HepG2 (cell line): ENCODE measurements around the gene RREB1. TPM values are rescaled to one million over a fixed set of nuclear protein-coding genes. Genes with fewer than 3 reads are reported as not detected.

ENCODE experiments used
- ADNP ChIP-seq: sonication (generic); formaldehyde crosslinking; IDR thresholded peaks from 2 replicates; pipeline ENCODE4 v1.4.0; 2020; ENCODE audit warnings: missing genetic modification reagents
- BATF2 ChIP-seq: sonication (generic); formaldehyde crosslinking; IDR thresholded peaks from 2 replicates; pipeline ENCODE4 v1.8.0; 2022; ENCODE audit warnings: mild to moderate bottlenecking, missing genetic modification reagents, moderate library complexity
- CCDC6 ChIP-seq: sonication (generic); formaldehyde crosslinking; IDR thresholded peaks from 2 replicates; pipeline ENCODE4 v1.8.1; 2022; ENCODE audit warnings: mild to moderate bottlenecking, missing genetic modification reagents, moderate library complexity
- FOXC1 ChIP-seq: sonication (generic); formaldehyde crosslinking; IDR thresholded peaks from 2 replicates; pipeline ENCODE4 v1.8.0; 2022; ENCODE audit warnings: mild to moderate bottlenecking, missing genetic modification reagents, borderline replicate concordance
- LRRFIP1 ChIP-seq: sonication (generic); formaldehyde crosslinking; conservative IDR thresholded peaks from 2 replicates; pipeline ENCODE4 v1.4.0; 2020; ENCODE audit warnings: missing genetic modification reagents
- MIXL1 ChIP-seq: IDR thresholded peaks from 2 replicates; pipeline ENCODE4 v1.6.1; 2016
- NR0B2 ChIP-seq: sonication (generic); formaldehyde crosslinking; IDR thresholded peaks from 2 replicates; pipeline ENCODE4 v1.4.0; 2020; ENCODE audit warnings: mild to moderate bottlenecking, missing genetic modification reagents
- NR1H2 ChIP-seq: sonication (generic); formaldehyde crosslinking; IDR thresholded peaks from 2 replicates; pipeline ENCODE4 v1.8.1; 2022; ENCODE audit warnings: low read depth, missing genetic modification reagents, borderline replicate concordance
- POLR2AphosphoS2 ChIP-seq: IDR thresholded peaks from 2 replicates; pipeline ENCODE4 v1.6.1; 2011; ENCODE audit warnings: low read depth, low read length, improper control_type of control experiment
- RARG ChIP-seq: sonication (generic); formaldehyde crosslinking; IDR thresholded peaks from 2 replicates; pipeline ENCODE4 v1.4.0; 2020; ENCODE audit warnings: low read depth, mild to moderate bottlenecking, missing genetic modification reagents
- RBM22 ChIP-seq: fragments of 200-400 bp; formaldehyde crosslinking; optimal IDR thresholded peaks from 2 replicates; pipeline ENCODE3; 2017; ENCODE audit warnings: mild to moderate bottlenecking, low read length, moderate library complexity
- SMYD3 ChIP-seq: sonication (generic); formaldehyde crosslinking; IDR thresholded peaks from 2 replicates; pipeline ENCODE4 v1.8.1; 2023; ENCODE audit warnings: mild to moderate bottlenecking, missing genetic modification reagents
- SSRP1 ChIP-seq: IDR thresholded peaks from 2 replicates; pipeline ENCODE4 v1.6.1; 2016; ENCODE audit warnings: control low read depth
- ZBTB14 ChIP-seq: sonication (generic); formaldehyde crosslinking; IDR thresholded peaks from 2 replicates; pipeline ENCODE4 v1.4.0; 2020; ENCODE audit warnings: missing genetic modification reagents
- ZNF124 ChIP-seq: sonication (generic); formaldehyde crosslinking; IDR thresholded peaks from 2 replicates; pipeline ENCODE4 v1.4.0; 2020; ENCODE audit warnings: missing genetic modification reagents
- ZNF331 ChIP-seq: sonication (generic); formaldehyde crosslinking; IDR thresholded peaks from 2 replicates; pipeline ENCODE4 v1.4.0; 2020; ENCODE audit warnings: missing genetic modification reagents
- ZNF552 ChIP-seq: sonication (generic); formaldehyde crosslinking; IDR thresholded peaks from 2 replicates; pipeline ENCODE4 v1.9.0; 2022; ENCODE audit warnings: missing genetic modification reagents, mild to moderate bottlenecking, borderline replicate concordance
- ZNF556 ChIP-seq: sonication (generic); formaldehyde crosslinking; IDR thresholded peaks from 2 replicates; pipeline ENCODE4 v1.4.0; 2020; ENCODE audit warnings: mild to moderate bottlenecking, missing genetic modification reagents, borderline replicate concordance
- ZNF567 ChIP-seq: sonication (generic); formaldehyde crosslinking; IDR thresholded peaks from 2 replicates; pipeline ENCODE4 v1.8.1; 2023; ENCODE audit warnings: mild to moderate bottlenecking, missing genetic modification reagents, borderline replicate concordance
- ZNF710 ChIP-seq: sonication (generic); formaldehyde crosslinking; IDR thresholded peaks from 2 replicates; pipeline ENCODE4 v1.5.0; 2020; ENCODE audit warnings: mild to moderate bottlenecking, missing genetic modification reagents, borderline replicate concordance
- ZNF883 ChIP-seq: sonication (generic); formaldehyde crosslinking; IDR thresholded peaks from 2 replicates; pipeline ENCODE4 v1.5.1; 2020; ENCODE audit warnings: mild to moderate bottlenecking, missing genetic modification reagents; ENCODE audit errors: not compliant biosample characterization
- polyA plus RNA-seq, 8 experiments: library from polyadenylated mRNA; depleted of rRNA in 3 of 8; stranded (reverse) in 7 of 8; unstranded in 1 of 8; fragments of >200 nt; fragmentation: Illumina TruSeq in 4 of 8; extraction: Trizol in 4 of 8; gene quantifications; 2 replicates each; pipeline versions ENCODE4 v1.2.1 to v1.2.3, GENCODE V29; 2011 to 2016; ENCODE audit warnings: low read depth in 4 of 8, missing spikeins in 1 of 8, mixed read lengths in 1 of 8; ENCODE audit not compliant: insufficient read depth in 1 of 8
- total RNA-seq, 5 experiments: library from RNA; depleted of rRNA; stranded (reverse); fragments of >200 nt; fragmentation: Illumina TruSeq; extraction: Trizol; gene quantifications; 2 replicates each; pipeline ENCODE4 v1.2.3, GENCODE V29; 2016; ENCODE audit warnings: low read depth in 1 of 5

RREB1 gene
- total and polyA plus RNA-seq, 2 of the 13 experiments (the other 11 are each of a cell fraction or from before 2014, with no cell fraction given): 6.1 to 23.2 TPM

- TF ChIP-seq ZBTB14 (no peak), ZNF556 (CRISPR knock-in tag) (0 out of 2 replicates have a peak, but pooled peaks have one; percentile 12), FOXC1 (no peak), SSRP1 (CRISPR knock-in tag) (no peak), NR0B2 (CRISPR knock-in tag) (no peak), ZNF331 (CRISPR knock-in tag) (no peak), ZNF710 (CRISPR knock-in tag) (0 out of 2 replicates have a peak, but pooled peaks have one; percentile 35), RBM22 (no peak), ZNF552 (no peak), LRRFIP1 (CRISPR knock-in tag) (no peak), CCDC6 (no peak), POLR2AphosphoS2 (no peak), NR1H2 (CRISPR knock-in tag) (no peak), ADNP (no peak), ZNF567 (CRISPR knock-in tag) (0 out of 2 replicates have a peak, but pooled peaks have one; percentile 47), MIXL1 (CRISPR knock-in tag) (no peak), ZNF124 (CRISPR knock-in tag) (no peak), BATF2 (CRISPR knock-in tag) (no peak), SMYD3 (CRISPR knock-in tag) (no peak), RARG (CRISPR knock-in tag) (no peak), ZNF883 (CRISPR knock-in tag) (no peak)
These were observed 53.5 kb downstream of the RREB1 start (continued) for GRCh38 chr6:7161253-7161623.
